CD4-positive, alpha-beta T cell treated with Interleukin-17A for 4 hours (primary cell): ENCODE measurements around the gene FOXN1.

ENCODE experiments used
- DNase-seq: peaks from one replicate; pipeline ENCODE4 v3.0.0-alpha.2; 2020; ENCODE audit warnings: mixed read lengths

Gene FOXN1

DNA sequence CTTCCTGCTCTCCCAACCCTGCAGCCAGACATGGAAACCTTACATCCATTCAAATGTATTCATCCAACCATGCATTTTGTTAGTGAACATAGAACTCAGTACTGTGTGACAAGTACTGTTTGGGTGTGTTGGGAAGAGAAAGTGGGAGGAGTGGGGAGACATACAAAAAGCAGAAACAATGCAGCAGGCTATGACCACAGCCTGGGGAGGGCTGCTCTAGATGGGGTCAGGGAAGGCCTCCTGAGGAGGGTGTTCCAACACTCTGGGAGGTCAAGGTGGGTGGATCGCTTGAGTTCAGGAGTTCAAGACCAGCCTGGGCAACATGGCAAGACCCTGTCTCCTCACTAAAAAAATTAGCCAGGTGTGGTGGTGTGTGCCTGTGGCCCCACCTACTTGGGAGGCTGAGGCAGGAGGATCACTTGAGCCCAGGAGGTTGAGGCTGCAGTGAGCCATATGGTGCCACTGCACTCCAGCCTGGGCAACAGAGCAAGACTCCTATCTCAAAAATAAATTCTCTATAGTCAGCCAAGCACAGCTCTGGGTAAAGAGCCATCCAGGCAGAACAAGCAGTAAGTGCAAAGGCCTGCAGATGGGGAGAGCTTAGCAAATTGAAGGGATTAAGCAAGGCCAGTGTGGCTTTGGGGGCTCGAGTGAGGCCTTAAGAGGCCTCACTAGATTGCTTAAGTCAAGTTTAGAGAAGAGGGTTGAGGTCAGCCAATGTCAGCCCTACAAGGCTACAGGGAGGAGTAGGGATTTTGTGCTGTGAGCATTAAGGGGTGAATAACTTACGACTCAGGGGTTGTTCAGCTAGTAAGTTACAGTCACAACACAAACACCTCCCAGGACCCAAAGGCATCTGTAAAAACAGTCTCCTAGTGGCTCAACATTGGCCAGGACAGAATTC lies 27.2 kb upstream of the FOXN1 start:
- no peak for DNase-seq

DNA sequence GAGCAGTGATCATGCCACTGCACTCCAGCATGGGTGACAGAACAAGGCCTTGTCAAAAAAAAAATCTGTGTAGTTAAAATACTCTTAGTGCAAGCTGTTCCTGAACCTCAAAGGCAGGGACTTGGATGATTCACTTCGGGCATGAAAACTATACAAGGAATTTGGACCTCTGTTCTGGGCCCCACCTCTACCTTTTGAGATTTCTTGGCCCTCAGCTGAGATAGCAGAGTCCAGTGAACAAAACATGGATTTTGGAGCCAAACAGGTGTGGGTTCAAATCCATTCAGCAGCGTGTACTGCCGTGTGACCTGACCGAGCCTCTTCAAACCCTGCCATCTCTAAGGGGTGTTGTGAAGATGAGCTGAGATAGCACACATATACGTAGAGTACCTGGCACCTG lies 25.9 kb upstream of the FOXN1 start:
- no peak for DNase-seq

DNA sequence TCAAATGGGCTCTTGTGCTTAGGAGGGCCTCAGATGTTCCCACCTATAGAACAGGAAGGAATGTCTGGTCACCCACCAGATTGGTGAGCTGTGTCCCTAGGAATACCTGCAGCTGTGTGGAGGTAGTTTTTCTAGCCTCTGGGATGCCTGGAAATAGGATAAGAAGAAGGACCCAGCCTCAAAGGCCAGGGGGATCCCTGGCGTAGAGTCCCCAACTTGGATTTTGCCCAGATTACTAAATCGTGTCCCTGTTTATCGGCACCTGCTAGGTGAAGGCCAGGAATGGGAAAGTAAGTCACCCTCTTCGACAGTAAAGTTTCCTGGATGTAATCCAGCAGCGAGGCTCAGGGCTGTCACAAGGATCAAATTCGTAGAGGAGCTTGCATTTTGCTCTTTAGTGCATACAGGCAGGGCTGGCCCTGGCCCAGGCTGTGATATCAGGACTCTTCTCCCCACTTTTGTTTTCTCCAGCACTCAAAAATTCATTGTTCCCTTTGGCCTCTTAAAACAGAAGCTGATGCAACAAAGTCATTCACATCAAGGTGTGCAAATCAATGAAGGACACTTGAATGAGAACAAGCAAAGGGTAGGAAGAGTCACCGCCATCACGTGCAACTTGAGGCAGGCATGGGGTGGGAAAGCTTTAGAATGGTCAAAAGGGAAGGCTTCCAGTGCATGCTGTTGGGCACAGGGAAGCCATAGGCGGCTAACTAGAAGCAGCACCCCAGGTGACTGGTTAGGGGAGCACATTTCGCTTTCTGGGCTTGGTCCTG lies 25.2 kb upstream of the FOXN1 start:
- no peak for DNase-seq

DNA sequence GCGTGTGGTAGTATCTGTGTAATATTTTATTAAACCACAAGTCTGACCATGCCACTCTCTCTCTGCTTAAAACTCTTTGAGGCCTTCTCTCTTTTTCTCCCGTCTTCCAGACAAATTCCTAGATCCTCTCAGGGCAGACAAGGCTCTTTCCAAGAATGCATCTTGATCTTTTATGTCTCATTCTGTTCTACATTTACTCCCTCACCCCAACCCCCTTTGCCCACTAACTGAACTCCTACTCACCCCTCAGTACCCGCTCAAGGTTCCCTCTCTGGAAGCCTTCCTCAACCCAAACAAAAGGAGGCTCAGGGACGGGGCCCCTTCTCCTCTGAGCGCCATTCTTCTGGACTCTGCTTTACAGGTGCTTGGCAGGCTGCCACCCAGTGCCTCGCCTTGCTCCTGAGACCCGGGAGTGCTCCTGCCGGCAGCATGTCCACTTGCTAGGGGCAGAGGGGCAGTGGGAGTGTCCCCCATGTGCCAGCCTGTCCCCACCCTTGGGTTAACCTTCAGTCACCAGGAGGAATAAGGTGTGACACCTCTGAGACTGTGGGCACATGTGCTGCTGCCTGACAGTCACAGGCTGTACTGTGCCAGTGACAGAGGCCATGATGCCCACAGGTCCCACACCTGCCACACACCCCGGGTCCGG lies 23.5 kb upstream of the FOXN1 start:
- no peak for DNase-seq

DNA sequence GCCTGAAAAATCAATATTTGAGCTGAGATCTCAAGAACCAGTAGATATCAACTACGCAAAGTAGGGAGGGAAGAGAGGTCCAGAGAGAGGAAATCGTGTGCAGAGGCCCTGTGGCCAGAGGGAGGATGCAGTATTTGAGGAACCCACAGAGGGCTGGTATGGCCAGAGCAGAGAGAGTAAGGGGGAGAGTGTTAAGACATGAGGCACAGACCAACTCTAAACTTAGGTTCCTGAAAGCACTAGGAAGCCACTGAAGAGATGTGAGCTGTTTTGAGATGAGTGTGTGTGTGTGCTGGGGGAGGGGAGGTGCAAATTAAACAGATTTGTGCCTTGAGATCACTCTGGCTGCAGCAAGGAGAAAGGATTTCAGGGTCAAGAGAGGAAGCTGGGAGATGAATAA lies 21.9 kb upstream of the FOXN1 start:
- no peak for DNase-seq

DNA sequence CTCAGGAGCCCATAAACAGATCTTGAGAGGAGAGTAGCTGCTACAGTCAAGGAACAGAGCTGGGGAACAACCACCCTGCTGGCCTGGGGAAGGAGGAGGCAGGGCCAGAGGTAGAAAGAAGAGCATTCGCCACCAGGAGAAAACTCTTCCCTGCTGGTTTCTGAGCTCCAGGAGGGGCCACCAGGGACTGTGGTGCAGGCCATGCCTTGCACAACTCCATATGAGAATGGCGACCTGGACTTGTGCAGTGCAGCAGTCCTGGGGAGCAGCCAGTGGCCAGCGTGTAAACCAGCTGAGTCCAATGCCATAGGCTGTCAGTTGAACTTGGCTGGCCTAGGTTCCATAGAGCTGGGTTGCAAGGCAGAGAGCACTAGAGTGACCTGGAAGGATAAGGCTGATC lies 21.1 kb upstream of the FOXN1 start:
- no peak for DNase-seq

DNA sequence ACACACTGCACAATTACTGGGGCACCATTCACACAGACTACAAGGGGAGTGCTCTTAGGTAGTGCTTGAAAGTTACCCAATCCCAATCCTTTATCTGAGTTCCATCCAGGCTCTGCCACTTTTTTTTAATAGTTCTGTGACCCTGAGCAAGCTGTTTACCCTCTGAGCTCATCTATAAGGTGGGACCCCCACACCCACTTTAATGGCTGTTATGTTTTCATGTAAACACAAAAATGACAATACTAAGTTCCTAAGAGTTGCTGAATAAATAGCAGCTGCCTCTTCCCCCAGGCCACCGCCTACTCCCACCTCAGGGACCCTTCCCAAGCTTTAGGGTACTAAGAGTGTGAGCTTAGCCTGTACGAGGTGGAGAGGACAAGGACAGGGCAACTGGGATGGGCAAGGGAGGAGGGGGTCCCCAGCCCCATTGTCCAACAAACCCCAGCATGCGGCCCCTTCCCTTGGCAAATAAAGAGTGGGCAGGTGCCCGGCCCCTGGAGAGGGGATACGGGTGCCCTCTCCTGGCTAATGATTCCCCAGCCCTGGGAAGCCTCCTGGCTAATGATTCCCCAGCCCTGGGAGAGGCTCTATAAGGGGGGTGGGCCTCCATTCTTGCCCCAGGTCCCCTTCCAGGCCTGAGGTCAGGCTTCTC lies 18.1 kb upstream of the FOXN1 start:
- DNase-seq, result no peak

DNA sequence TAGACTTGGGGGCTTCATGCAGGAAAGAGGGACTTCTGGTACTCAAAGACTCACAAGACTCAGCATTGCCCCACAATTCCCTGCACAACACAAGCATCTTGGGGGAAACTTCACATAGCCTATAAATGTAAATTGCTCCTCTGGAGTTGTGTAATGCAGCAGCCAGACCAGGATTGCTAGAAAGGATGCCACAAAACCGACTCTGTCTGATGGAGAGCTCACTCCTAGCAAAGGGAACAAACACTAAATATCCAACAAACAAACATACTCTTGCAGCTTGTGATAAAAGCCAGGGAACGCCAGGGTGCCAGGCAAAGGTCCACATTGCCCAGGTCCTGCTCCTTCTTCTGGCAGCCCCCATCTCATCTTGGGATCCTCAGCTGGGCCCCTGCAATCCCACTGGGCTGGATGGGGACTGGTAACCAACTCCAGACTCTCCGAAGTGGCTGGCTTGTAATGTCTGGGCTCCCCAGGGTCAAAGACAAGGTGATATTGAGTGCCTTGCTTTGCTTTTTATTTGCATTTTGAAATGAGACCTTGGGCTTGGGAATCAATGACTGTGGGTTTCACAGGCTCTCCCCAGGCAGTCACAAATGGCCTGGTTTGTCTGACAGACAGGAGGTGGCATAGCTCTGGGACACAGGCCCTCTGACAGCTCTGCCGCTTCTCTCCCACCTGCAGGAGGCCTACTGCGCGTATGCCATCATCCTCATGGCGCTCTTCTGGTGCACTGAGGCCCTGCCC lies 17.4 kb upstream of the FOXN1 start:
- no peak for DNase-seq

DNA sequence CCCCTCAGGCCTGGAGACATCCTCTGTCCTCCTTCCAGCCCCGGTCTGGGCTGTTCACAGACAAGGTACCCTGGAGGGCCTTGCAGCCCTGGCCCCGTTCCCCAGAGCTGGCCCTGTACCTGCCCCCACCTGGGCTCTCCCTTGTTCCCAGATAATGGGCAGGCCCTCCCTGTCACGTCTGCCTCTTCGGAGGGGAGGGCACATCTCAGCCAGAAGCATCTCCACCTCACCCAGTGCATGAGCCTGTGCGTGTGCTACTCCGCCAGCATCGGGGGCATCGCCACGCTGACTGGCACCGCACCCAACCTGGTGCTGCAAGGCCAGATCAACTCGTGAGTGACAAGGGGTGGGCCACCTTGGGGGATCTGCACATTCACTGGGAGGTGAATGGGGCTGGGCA lies 14.9 kb upstream of the FOXN1 start:
- no peak for DNase-seq

DNA sequence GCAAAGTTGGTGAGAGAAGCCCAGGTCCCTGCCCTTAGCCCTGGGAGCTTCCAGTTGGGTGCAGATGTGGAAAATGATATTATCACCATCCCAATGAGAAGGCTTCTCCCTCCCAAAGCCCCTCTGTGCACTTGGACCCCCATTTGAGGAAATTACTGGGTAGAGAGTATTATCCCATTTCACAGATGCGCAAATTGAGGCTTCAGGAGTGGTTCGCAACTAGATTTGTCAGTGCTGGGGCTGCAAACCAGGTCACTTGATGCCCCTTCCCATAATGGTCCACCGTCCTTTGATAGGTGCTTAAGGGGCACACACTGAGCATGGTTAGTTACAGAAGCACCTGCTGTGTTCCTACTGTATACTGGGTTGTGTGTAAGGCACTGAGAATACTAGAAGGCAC lies 14.3 kb upstream of the FOXN1 start:
- no peak for DNase-seq

DNA sequence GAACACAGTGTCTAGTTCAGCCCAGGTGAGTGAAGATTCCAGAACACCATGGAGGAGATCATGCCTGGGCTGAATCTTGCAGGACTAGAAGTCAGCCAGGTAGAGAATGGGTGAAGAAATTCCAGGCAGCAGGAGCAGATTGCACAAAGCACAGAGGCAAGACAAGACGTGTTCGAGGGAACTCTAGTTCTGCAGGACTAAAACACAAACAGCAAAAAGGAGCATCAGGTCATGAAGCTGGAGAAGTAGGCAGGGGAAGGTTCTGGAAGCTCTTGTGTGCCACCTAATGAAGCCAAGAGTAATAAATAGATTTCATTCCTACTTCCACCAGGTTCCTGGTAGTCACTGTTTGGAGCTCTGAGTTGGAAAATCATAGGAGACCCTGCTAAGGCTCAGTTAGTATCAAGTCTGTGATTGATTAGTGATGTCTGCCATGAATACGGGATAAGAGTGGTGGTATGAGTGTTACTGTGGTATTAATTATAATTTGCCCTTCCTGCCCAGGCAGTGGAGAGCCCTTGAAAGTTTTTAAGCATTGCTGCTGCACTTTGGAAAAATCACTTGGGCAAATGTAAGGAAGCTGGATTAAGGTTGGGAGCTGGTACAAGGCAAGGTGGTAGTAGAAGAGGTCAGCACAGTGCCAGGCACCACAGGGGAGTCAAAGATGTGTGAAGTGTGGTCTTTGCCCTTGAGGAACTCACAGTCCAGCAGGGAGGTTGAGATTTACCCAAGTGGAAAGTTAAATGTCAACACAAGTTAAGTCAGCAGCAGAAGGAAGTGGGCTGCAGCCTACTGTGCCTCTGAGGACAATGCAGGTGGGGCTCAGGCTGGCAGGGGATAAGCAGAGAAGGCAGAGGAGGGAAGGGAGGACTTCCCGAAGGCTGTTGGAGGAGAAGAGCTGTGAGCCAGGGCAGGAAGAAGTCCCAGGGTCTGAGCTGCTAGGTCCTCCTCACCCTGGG lies 13.5 kb upstream of the FOXN1 start:
- no peak for DNase-seq

DNA sequence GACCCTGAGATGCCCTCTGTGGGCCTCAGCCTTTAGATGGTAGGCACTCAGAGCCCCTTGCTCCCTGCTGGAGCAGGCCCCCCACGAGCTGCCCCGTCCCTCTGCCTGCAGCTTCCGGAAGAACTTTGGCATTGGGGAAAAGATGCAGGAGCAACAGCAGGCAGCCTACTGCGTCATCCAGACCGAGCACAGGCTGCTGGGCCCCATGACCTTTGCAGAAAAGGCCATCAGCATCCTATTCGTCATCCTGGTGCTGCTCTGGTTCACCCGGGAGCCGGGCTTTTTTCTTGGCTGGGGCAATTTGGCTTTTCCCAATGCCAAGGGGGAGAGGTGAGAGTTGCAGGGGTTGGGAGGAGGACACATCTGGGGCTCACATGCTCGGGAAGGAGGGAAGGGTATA lies 12.7 kb upstream of the FOXN1 start:
- no peak for DNase-seq

DNA sequence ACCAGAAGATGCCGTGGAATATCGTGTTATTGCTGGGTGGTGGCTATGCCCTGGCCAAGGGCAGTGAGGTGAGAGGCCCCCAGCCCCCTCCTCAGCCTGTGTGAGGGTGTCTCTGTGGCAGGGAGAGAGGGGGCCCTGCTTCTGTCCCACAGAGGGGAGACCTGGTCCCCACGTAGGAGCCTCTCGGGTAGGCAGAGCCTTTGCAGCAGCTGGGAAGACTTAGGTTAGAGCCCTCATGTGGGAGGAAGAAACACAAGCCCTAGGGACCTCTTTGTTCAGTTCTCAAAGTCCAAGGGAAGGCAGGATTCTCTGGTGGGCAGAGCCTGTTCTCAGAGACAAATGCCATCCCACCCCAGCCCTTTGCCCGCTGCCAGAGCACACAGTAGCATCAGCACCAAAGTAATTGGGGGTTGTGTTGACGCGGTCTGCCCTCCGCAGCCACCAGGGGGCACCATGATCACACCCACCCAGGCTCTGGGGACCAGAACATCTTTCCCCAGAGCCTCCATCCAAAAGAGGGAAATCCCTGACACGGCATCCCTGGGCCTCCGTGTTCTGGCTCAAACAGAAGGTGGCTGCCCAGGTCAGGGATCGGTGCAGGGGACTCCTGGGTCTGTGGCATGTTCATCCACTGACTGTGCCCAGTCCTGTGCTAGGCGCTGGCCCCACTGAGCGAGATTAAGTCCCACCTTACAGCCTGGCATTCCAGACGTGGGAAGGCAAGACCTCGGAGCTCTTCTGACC lies 11.5 kb upstream of the FOXN1 start:
- DNase-seq, result peak; percentile 86

DNA sequence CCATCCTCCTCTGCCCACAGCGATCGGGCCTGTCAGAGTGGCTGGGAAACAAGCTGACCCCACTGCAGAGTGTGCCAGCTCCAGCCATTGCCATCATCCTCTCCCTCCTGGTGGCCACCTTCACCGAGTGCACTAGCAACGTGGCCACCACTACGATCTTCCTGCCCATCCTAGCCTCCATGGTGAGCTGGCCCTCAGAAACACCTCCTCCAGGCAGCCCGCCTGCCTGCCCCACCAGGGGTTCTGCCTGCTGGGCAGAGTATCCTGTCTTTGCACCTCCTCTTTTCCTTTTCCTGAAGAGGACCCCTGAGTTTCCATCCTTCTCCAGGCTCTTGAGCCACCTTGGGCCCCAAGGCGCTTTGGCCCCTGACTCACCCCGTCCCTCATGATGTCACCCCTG lies 10.5 kb upstream of the FOXN1 start:
- DNase-seq, result no peak

DNA sequence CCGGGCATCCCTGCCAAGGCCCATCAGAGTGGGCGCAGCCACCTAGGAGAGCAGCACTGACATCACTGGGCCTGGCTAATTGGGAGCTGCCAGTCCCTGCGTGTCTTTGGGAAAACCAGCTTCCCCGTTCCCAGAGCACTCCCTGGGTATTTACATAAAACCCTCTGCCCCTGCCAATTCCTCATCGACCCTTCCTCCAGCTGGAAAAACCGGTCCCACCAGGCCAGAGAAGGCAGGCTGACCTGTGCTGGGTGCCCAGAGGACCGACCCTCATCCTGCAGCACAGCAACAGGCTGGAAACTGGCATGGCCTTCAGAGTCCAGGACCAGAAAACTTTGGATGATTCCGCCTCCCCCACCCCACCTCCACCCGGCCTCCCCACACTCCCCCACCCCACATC lies 8.2 kb upstream of the FOXN1 start:
- DNase-seq, result no peak

DNA sequence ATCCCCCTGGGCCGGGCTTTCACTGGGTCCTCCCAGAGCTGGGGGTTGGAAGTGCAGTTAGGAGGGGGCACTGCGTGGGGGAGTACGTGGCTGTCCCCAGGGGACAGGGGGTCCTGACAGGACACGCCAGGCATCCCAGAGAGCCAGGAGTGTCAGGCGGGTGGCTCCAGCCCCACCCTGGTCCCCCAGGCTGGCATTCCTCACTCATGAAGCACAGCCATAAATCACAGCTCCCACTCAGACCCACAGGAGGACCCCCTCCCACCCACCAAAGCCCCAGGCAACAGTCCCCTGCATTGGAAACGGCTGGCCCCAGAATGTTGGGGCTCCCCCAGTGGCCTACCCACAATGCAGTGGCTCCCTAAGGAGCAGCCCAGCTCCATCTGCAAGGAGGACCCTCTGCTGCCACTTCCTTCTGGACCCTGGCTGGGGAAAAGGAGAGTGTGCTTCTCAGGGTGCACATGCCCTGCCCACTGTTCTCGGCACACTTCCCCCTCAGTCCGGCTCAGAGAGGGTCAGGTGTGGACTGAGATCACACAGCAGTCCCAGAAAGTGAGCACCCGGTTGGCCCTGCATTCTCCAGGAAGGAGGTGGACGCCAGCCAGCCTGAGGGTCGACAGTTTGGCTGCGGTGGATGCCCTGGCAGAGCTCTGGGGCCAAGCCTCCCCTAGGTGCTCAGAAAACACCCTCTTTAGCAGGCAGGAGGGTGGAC lies 7.3 kb upstream of the FOXN1 start:
- DNase-seq, result no peak

DNA sequence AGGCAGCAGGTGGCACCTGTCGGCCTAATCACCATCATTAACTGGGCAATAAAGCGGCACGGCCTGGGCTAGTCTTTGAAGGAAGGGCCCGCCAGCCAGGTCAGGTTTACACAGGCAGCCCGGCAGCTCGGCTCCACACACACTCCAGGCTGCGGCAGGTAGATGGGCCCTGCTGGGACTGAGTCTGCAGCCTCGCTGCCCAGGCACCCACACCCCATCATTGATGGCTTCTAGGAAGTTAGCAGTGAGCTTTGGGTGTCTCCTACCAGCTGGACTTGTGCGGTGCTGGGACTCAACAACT lies 6.8 kb upstream of the FOXN1 start:
- DNase-seq, result no peak

DNA sequence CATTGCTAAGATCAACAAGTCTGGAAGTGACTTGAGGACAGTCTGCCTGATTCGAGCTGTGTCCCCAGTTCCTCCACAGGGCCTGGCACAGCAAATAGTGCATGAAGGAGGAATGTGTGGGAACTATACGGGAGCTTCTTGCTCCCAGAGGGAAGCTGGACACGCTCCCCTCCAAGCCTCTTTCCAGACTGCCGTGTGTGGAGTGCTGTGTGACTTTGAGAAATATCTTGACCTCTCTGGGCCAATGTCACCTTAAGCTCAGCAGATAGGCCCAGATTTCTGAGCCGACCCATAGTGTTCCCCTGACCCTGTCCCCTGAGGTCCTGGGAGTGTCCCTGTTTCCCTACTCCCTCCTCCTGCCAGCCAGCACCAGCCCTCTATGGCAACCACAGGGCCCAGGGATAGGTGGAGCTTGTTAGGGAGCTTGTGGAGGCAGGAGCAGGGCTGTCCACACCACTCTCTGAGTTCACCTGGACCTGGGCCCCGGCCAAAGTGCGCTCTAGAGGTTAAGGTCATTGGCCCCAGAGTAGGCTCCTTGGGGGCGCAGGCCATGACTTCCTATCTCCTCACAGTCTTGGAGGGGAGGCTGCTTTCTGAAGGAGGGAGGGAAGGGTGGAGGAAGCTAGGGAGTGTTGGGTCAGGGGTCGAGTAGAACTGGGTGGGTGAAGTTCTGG lies 6.3 kb upstream of the FOXN1 start:
- DNase-seq, result no peak

DNA sequence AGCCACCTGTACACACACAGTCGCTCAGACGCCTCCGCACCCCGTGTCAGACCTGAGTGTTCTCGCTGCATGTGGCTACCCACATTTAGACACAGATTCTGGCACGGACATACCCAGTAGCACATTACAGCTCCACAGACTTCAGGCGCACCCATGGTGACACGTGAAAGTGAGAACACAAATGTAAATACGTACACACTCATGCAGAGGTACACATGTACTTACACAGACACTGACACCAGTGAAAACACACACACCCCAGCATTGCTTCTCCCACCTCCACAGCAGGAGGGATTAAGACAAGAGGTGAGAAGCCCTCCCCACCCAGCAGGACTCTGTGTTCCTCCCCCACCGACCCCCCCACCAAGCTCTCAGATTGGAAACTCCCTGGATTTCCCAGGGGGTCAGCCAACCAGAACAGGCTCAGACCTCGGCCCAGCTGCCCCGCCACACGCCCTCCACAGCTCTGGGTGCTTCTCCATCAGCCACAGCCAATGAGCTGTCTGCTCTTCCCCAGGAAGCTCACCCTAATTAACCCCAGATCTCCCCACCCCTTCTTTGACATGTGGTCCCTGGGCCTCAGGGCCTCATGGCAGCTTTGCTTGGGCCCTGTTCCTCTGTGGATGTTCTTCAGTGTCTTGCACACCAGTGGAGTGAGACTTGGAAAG lies 5.3 kb upstream of the FOXN1 start:
- no peak for DNase-seq
